Bronchial epithelial cell (primary cell): ENCODE measurements around the gene RAET1L. TPM values are rescaled to one million over a fixed set of nuclear protein-coding genes. Genes with fewer than 3 reads are reported as not detected.
"Not testable (repeated sequence)": the region's sequence is repeated elsewhere in the genome, so short reads cannot be mapped to it uniquely, and the experiment has no call there.

Experiments used
- DNase-seq: peaks from one replicate; pipeline ENCODE4 v3.0.0-alpha.2; 2010; ENCODE audit warnings: low read depth
- FAIRE-seq: peaks from 2 replicates; lab custom pipeline; 2011; peaks lifted over from hg19 to GRCh38; lab: Jason Lieb, UNC
- H3K27me3 ChIP-seq: 2 replicates; pipeline ENCODE4 v1.5.1; 2011; ENCODE audit warnings: low read length; ENCODE audit not compliant: control insufficient read depth, insufficient read depth
- H3K36me3 ChIP-seq: 2 replicates; pipeline ENCODE4 v1.5.1; 2011; ENCODE audit warnings: low read length; ENCODE audit not compliant: control insufficient read depth, insufficient read depth
- H3K4me3 ChIP-seq: 2 replicates; pipeline ENCODE4 v1.5.1; 2011; ENCODE audit warnings: mild to moderate bottlenecking, low read depth, low read length, control low read depth
- CTCF ChIP-seq: IDR thresholded peaks from 2 replicates; pipeline ENCODE4 v1.5.1; 2011; ENCODE audit warnings: mild to moderate bottlenecking, moderate library complexity, low read length, control low read depth, inconsistent platforms; ENCODE audit not compliant: insufficient read depth, severe bottlenecking
- total RNA-seq: library from RNA; depleted of rRNA; stranded (reverse); fragments of >200 nt; gene quantifications from 2 replicates; pipeline ENCODE4 v1.2.1, GENCODE V29; 2014

Gene RAET1L
- total RNA-seq, 1 donor from 2014 or later: 0.79 TPM

DNA sequence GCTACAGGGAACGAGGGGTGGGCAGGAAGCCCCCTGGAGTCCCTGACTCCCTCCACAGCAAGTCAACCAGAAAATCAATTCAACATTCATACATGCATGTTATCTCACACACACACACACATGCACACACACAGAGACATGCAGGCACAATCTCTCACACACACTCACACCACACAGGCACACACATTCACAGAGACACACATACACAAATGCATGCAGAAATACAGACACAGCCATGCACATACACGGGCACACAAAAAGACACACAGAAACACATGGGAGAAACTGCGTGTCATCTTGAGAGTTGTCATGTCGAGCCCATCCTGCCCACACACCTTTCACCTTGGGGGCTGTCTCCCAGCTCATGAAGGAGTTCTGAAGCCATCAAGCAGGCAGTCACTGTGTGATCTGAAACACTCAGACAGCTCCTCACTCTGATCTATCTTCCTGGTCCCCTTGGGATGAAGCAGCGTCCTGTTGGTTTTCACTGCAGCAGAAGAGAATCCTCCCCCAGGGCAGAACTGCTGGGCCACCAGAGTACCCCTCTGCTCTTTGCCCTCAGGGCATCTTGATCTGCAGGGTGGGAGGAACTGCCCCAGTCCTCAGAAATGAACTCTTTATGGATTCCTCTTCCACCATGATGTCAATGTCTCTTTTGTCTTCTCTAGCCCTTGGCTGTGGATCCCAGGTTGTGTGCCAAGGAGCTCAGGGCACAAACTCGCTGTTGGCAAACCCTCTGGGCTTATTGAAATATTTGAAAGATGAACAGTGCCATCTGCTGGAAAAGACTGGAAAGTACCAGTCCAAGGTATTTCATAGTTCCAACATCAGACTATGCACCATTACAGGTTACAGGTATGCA, 8.8 kb downstream of the RAET1L start:
- FAIRE-seq: peak; percentile 93
- DNase-seq: peak; percentile 59

DNA sequence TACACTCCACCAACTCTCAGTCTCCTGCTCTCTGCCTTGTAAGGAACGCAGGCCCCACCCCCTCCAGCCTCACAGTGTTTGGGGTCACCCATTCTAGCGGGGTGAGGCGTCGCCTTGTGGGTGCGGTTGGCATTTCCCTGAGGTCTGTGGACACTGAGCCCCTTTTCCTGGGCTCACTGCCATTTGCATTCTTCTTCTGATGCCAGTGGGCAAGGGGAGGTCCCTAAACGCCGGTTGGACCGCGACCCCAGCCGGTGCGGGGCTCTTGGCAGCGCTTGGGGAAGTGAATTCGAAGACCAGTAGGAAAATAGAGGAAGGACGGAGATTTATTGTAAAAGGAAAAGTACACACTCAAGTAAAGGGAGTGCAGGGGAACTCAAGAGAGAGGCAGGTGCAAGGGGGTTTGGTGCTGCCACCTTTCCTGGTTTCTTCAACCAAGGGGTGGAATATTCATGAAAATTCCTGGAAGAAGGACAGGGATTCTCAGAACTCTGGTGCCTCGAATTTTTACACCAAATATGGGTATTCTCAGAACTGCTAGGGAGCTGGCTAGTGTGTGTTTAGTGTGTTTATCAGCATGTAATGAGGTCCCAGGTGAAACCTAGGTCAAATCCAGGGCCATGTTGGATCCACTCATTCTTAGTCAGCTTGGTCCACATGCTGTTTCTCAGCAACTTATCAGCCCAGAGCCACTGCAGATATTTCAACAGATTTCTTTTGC, 9.9 kb downstream of the RAET1L start:
- FAIRE-seq, H3K27me3 ChIP-seq, H3K4me3 ChIP-seq, H3K36me3 ChIP-seq: not testable (repeated sequence)
- DNase-seq: peak; percentile 23

More for the DNA sequence above, 8.8 kb downstream of the RAET1L start:
- Histone ChIP-seq H3K36me3 (no peaks in the 10 kb centered on the region), H3K4me3 (no peak overlapping the region), H3K27me3 (peaks cover 7% of the 10 kb centered on the region)
- TF ChIP-seq CTCF: peak; percentile 42

GRCh38 chr6:150014623-150015280, 10.6 kb downstream of the RAET1L start:
- FAIRE-seq, H3K36me3 ChIP-seq, DNase-seq, H3K27me3 ChIP-seq, H3K4me3 ChIP-seq: not testable (repeated sequence)

DNA sequence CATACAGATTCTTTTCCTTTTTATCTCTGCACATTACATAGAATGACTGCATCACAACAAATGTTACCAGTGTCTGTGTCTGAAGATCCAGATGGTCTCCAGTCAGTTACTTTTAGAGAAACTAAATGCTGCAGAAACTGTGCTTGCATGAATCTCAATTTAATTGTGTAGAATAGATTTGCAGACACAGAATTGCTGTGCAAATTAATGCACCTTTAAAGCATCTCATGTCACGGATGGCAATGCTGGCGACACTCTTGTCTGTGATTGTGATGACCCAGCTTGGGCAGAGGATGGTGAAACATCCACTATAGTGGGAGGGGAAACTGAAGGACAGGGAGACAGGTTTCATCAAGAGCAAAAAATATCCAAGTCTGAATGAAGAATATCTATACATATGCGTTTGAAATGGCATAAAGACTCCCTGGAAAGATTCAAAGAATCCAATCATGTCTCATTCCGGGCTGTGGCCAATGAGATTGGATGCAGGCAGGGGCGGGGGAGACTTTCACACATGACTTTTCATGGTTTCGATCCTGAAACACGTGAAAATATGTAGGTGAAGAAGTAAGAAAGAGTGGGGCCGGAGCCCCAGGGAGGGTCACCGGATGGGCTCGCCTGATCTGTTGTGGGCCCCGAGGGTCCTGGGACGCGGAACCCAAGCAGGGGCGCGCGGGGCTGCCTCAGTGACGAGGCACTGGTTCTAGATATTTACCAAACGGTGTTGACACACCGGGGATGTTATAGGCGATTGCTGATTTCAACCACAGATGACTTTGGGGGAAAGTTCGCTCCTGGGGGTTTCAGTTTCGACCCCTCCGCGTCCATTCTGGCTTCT, 11.3 kb downstream of the RAET1L start:
- DNase-seq, H3K4me3 ChIP-seq, FAIRE-seq, H3K27me3 ChIP-seq, H3K36me3 ChIP-seq: not testable (repeated sequence)

DNA sequence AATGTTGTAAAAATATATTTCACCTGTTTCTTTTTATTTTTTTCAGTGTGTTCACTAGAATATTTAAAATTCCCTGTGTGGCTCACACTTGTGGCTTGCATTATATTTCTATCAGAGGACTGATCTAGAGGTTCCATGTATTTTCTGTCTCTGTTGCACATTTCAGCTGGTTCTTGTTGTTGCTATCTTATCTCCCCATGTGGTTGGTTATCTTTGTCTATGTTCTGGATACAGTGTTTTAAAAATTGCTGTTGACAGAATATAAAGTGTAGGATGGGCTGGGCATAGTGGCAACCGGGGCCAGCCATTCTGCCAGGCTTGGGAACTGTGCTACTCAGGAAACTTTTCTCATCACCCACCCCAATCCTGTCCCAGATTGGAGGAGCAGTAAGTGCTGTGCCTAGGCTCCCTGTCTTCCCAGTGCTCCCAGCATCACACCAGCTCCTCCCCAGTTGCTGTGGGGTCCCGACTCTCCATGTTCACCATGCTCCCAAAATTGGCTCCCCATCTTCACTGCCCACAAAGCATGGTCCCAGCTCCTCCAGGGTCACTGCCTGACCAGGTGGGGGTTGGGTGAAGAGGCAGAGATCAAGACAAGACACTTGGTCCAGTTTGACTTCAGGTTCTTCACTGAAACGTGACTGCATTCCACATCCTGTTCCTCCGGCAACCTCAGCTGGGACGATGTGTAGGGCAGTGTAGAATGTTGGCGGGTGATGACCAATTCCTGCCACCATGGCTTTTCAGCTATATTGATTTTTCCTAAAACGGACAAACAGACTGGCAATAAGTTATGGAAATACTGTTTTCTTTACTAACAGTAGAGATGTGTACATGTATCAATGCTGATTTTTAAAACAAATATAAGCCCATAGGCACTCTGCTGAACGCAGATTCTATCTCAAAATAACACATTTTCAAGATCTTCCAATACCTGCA, 12.2 kb downstream of the RAET1L start:
- H3K36me3 ChIP-seq, H3K27me3 ChIP-seq, H3K4me3 ChIP-seq, DNase-seq: not testable (repeated sequence)
- FAIRE-seq: peak; percentile 13

- DNase-seq (peak; percentile 35), FAIRE-seq (no peak)
- Histone ChIP-seq H3K36me3 (no peaks in the 10 kb centered on the region), H3K27me3 (peaks cover 4% of the 10 kb centered on the region), H3K4me3 (no peak overlapping the region)
- TF ChIP-seq CTCF: no peak
Measured at GRCh38 chr6:150008588-150008987, 16.7 kb downstream of the RAET1L start.
